Measurements from ENCODE around the gene KIF26B.

The KIF26B gene

GRCh38 chr1:245585252-245585959, 430.6 kb downstream of the KIF26B start:
- Histone ChIP-seq H3K9me3 (ENCODE audit: insufficient read depth, low read length) (no peaks in the 10 kb centered on the region), H3K79me2 (ENCODE audit: insufficient read depth, low read length) (no peaks in the 10 kb centered on the region), H3K36me3 (ENCODE audit: low read length) (no peaks in the 10 kb centered on the region), H3K27ac (ENCODE audit: low read depth, low read length) (no peak overlapping the region), H3K4me2 (ENCODE audit: low read depth, low read length, poor library complexity, severe bottlenecking) (no peak overlapping the region), H2AFZ (ENCODE audit: low read depth, low read length, severe bottlenecking) (no peak overlapping the region), H3K4me3 (ENCODE audit: insufficient read depth, low read length, poor library complexity, severe bottlenecking) (no peak overlapping the region), H3K9ac (ENCODE audit: low read length) (no peak overlapping the region), H4K20me1 (ENCODE audit: low read depth, low read length) (no peaks in the 10 kb centered on the region), H3F3A (ENCODE audit: insufficient read depth) (no peaks in the 10 kb centered on the region), H3K9me2 (replicated peaks; ENCODE audit: insufficient read depth, low read length) (no peaks in the 10 kb centered on the region), H3K27me3 (ENCODE audit: low read length) (no peaks in the 10 kb centered on the region; the same call in 1 of the 2 replicates)
- TF ChIP-seq EZH2phosphoT487 (conservative IDR thresholded peaks at IDR 0.05; ENCODE audit: low read length), result no peak
- no peak for TF ChIP-seq CTCF (IDR thresholded peaks at IDR 0.05; ENCODE audit: insufficient read depth, low read length, poor library complexity, severe bottlenecking)

- no peaks in the 10 kb centered on the region for H3K79me2 ChIP-seq (ENCODE audit: insufficient read depth, low read length)
- no peaks in the 10 kb centered on the region for H3K9me2 ChIP-seq (replicated peaks; ENCODE audit: insufficient read depth, low read length)
- TF ChIP-seq EZH2phosphoT487 (conservative IDR thresholded peaks at IDR 0.05; ENCODE audit: low read length) (no peak), CTCF (IDR thresholded peaks at IDR 0.05; ENCODE audit: insufficient read depth, low read length, poor library complexity, severe bottlenecking) (no peak)
- no peaks in the 10 kb centered on the region; the same call in 1 of the 2 replicates for H3K27me3 ChIP-seq (ENCODE audit: low read length)
- no peaks in the 10 kb centered on the region for H3K9me3 ChIP-seq (ENCODE audit: insufficient read depth, low read length)
- H3K4me3 ChIP-seq (ENCODE audit: insufficient read depth, low read length, poor library complexity, severe bottlenecking), result no peak overlapping the region
- no peak overlapping the region for H3K27ac ChIP-seq (ENCODE audit: low read depth, low read length)
- no peaks in the 10 kb centered on the region for H3F3A ChIP-seq (ENCODE audit: insufficient read depth)
- no peak overlapping the region for H2AFZ ChIP-seq (ENCODE audit: low read depth, low read length, severe bottlenecking)
- no peak overlapping the region for H3K9ac ChIP-seq (ENCODE audit: low read length)
- H3K36me3 ChIP-seq (ENCODE audit: low read length), result no peaks in the 10 kb centered on the region
- H4K20me1 ChIP-seq (ENCODE audit: low read depth, low read length), result no peaks in the 10 kb centered on the region
- H3K4me2 ChIP-seq (ENCODE audit: low read depth, low read length, poor library complexity, severe bottlenecking), result no peak overlapping the region
Measured at GRCh38 chr1:245587435-245588115, 432.8 kb downstream of the KIF26B start.

- Histone ChIP-seq H3K36me3 (ENCODE audit: low read length) (no peaks in the 10 kb centered on the region), H2AFZ (ENCODE audit: low read depth, low read length, severe bottlenecking) (no peak overlapping the region), H3K9me2 (replicated peaks; ENCODE audit: insufficient read depth, low read length) (no peaks in the 10 kb centered on the region), H3K4me3 (ENCODE audit: insufficient read depth, low read length, poor library complexity, severe bottlenecking) (no peak overlapping the region), H4K20me1 (ENCODE audit: low read depth, low read length) (no peaks in the 10 kb centered on the region), H3K79me2 (ENCODE audit: insufficient read depth, low read length) (no peaks in the 10 kb centered on the region), H3K27me3 (ENCODE audit: low read length) (no peaks in the 10 kb centered on the region; the same call in 1 of the 2 replicates), H3F3A (ENCODE audit: insufficient read depth) (no peaks in the 10 kb centered on the region), H3K27ac (ENCODE audit: low read depth, low read length) (no peak overlapping the region), H3K9ac (ENCODE audit: low read length) (no peak overlapping the region), H3K4me2 (ENCODE audit: low read depth, low read length, poor library complexity, severe bottlenecking) (no peak overlapping the region), H3K9me3 (ENCODE audit: insufficient read depth, low read length) (no peaks in the 10 kb centered on the region)
- TF ChIP-seq CTCF (IDR thresholded peaks at IDR 0.05; ENCODE audit: insufficient read depth, low read length, poor library complexity, severe bottlenecking) (no peak), EZH2phosphoT487 (conservative IDR thresholded peaks at IDR 0.05; ENCODE audit: low read length) (no peak)
Measured at GRCh38 chr1:245588116-245588639, 433.4 kb downstream of the KIF26B start.

Measured in SU-DHL-6 (cell line).